Thyroid gland (tissue), 4 donors: ENCODE measurements around the gene AMN. TPM values are rescaled to one million over a fixed set of nuclear protein-coding genes. Genes with fewer than 3 reads are reported as not detected.
A peak's percentile ranks its signal among the peaks of the same experiment; 100 is the strongest.

Experiments used
- DNase-seq, 2 donors: peaks; one replicate each; pipeline ENCODE4 v3.0.0-alpha.2; 2019
- H3K27ac ChIP-seq, 3 donors: fragments of 200-600 bp; sonication (generic); 1 replicate in 2 of 3; 2 replicates in 1 of 3; pipeline ENCODE4 v1.5.1; 2016 to 2019; ENCODE audit warnings: mild to moderate bottlenecking in 1 of 3, moderate library complexity in 1 of 3
- H3K27me3 ChIP-seq: fragments of 200-600 bp; sonication (generic); one replicate; pipeline ENCODE4 v1.5.1; 2019
- H3K36me3 ChIP-seq, 2 donors: fragments of 200-600 bp; sonication (generic); one replicate each; pipeline ENCODE4 v1.5.1; 2016 to 2019
- H3K4me1 ChIP-seq, 2 donors: fragments of 200-600 bp; sonication (generic); one replicate each; pipeline ENCODE4 v1.5.1; 2017 to 2019
- H3K4me3 ChIP-seq, 3 donors: fragments of 200-600 bp; sonication (generic); replicated peaks in 1 of 3; 1 replicate in 2 of 3; 2 replicates in 1 of 3; pipeline ENCODE4 v1.5.1; 2016; ENCODE audit warnings: mild to moderate bottlenecking in 1 of 3
- H3K9me3 ChIP-seq: fragments of 200-600 bp; sonication (generic); one replicate; pipeline ENCODE4 v1.5.1; 2017
- CTCF ChIP-seq, 6 experiments: fragments of 200-600 bp in 3 of 6; fragments of 450-650 bp in 3 of 6; sonication (generic) in 3 of 6; IDR thresholded peaks; one replicate each; pipeline ENCODE4 v1.5.1; 2016 to 2019; ENCODE audit warnings: antibody characterized with exemption in 6 of 6, mild to moderate bottlenecking in 2 of 6, inconsistent platforms in 1 of 6, moderate library complexity in 1 of 6
- POLR2A ChIP-seq, 2 donors: fragments of 450-650 bp; IDR thresholded peaks; one replicate each; pipeline ENCODE4 v1.6.1; 2017; ENCODE audit warnings: antibody characterized with exemption in 2 of 2, mild to moderate bottlenecking in 2 of 2, moderate library complexity in 1 of 2
- WGBS, 2 donors: methylation state at CpG; one replicate each; pipeline ENCODE4 v1.1.5; 2017; 5-methylcytosine and 5-hydroxymethylcytosine counted together
- intact Hi-C: fragments of 100-400 bp; cut with DNase I; formaldehyde crosslinking; loops from one replicate; pipeline ENCODE4 v1.15.1; 2023
- total RNA-seq, 4 donors: library from RNA; depleted of rRNA; stranded (reverse); fragments of >200 nt; gene quantifications; one replicate each; pipeline ENCODE4 v1.2.3, GENCODE V29; 2016

The AMN gene
- total RNA-seq, 4 donors from 2014 or later: 1.3 to 18.8 (median 3.3) TPM

DNA sequence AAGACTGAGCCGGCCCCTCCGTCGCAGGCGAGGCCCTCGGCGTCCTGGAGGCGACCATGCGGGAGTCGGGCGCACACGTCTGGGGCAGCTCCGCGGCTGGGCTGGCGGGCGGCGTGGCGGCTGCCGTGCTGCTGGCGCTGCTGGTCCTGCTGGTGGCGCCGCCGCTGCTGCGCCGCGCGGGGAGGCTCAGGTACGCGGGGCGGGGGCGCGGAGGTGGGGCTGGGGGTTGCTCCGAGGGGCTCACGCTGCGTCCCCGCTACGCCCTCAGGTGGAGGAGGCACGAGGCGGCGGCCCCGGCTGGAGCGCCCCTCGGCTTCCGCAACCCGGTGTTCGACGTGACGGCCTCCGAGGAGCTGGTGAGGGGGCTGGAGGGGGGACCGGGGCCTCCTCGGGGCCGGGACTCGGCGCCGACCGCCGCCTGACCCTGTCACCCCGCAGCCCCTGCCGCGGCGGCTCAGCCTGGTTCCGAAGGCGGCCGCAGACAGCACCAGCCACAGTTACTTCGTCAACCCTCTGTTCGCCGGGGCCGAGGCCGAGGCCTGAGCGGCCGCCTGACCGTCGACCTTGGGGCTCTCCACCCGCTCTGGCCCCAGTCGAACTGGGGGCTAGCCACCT is 7.8 kb downstream of the AMN start:
- peaks cover 0 to 7% of the 10 kb centered on the region in 2 donors for H3K36me3 ChIP-seq
- peak overlapping the region in 1 of 3 donors; percentile 40 for H3K4me3 ChIP-seq
- 5 to 7% methylated on average over 4 to 5 of the region's 74 CpGs for WGBS, 2 donors
- H3K27ac ChIP-seq: no peak overlapping the region
- peak; percentile 26 to 27 for DNase-seq
- peaks cover 24 to 29% of the 10 kb centered on the region in 2 donors for H3K4me1 ChIP-seq
- TF ChIP-seq POLR2A (IDR thresholded peaks at IDR 0.05): no peak
- peak in 1 of 6 experiments; percentile 16 for TF ChIP-seq CTCF (IDR thresholded peaks at IDR 0.05)
- peaks cover 4% of the 10 kb centered on the region for H3K27me3 ChIP-seq
- no peaks in the 10 kb centered on the region for H3K9me3 ChIP-seq
- intact Hi-C loops: no loop called here

DNA sequence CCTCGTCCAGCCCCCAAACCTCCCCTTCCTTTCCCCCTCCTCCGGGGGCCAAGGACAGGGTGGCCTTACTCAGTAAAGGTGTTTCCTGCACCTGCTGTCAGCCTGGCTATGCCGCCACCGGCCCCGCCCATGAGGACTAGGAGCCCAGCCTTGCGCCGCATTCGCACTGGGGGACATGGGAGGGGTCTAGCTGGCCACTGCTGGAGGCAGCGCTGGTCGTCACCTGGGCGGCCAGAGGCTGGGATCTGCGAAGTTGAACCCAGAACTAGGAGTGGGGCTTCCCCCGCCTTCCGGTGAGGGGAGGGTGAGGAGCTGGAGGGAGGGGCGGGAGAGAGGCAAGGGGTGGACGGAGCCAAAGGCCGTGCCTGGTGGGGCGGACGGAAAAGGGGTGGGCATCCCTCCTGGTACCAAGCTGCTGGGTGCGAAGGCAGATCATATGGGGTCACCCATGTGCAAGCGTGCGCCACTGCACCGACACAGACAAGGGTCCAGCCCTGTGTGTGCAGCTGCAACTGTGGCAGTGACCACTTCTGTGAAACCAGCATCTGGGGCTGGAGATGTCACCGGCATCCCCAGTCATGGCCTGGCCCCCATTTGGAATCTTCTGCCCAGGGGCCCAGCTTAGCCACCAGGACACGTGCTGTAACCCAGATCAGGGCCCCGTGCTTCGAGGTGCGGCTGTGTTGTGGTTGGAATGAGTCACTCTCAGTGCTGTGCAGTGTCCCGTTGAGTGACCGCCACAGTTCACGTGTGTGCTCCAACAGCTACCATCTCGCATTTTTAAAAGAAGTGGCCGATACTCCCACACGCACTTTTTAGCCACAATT is 8.5 kb downstream of the AMN start:
- intact Hi-C loops: no loop called here
- H3K9me3 ChIP-seq: no peaks in the 10 kb centered on the region
- peaks cover 0 to 7% of the 10 kb centered on the region in 2 donors for H3K36me3 ChIP-seq
- DNase-seq: peak in 1 of 2 donors; percentile 30
- H3K27me3 ChIP-seq: peaks cover 4% of the 10 kb centered on the region
- no peak overlapping the region for H3K27ac ChIP-seq
- no peak overlapping the region for H3K4me3 ChIP-seq
- 66 to 79% methylated on average over 29 to 34 of the region's 34 CpGs for WGBS, 2 donors
- peaks cover 24 to 29% of the 10 kb centered on the region in 2 donors for H3K4me1 ChIP-seq
- no peak for TF ChIP-seq CTCF (IDR thresholded peaks at IDR 0.05)
- TF ChIP-seq POLR2A (IDR thresholded peaks at IDR 0.05): no peak

DNA sequence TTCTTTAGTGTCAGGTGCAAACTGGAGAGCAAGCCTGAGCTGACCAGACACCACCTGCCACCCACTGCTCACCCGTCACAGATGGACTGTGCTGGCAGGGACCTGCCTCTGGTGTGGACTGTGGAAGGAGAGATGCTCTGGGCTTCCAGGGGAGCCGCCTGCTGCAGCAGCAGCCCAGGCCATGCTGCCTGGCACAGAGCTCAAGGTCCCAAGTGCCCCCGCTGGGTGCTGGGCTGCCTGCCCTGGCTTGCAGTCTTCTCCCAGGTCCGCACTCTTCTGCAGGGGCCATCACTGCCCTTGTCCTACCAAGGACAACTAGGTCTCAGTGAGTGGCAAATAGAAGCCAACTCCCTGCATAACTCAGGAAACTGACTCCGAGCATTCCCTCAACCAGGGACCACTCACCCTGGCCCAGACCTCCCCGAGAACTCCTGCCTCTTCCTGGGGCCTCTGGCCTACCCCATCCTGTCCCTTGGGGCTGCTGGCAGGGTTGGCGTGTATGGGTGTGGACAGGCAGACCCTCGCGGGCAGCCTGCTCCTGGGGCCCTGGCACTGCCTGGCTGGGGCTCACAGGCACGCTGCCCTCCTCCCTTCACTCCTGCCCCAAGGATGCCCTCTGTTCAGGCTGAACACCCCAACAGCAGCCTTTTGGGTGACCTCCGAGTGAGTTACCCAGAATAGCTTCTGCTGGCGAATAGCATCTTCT is 9.3 kb downstream of the AMN start:
- peaks cover 4% of the 10 kb centered on the region for H3K27me3 ChIP-seq
- no peak for DNase-seq
- 96 to 100% methylated on average over 7 to 12 of the region's 12 CpGs for WGBS, 2 donors
- no peak overlapping the region for H3K4me3 ChIP-seq
- H3K9me3 ChIP-seq: no peaks in the 10 kb centered on the region
- peaks cover 24 to 29% of the 10 kb centered on the region in 2 donors for H3K4me1 ChIP-seq
- no peak overlapping the region for H3K27ac ChIP-seq
- TF ChIP-seq POLR2A (IDR thresholded peaks at IDR 0.05): no peak
- TF ChIP-seq CTCF (IDR thresholded peaks at IDR 0.05): no peak
- H3K36me3 ChIP-seq: peaks cover 0 to 7% of the 10 kb centered on the region in 2 donors
- intact Hi-C loops: no loop called here

DNA sequence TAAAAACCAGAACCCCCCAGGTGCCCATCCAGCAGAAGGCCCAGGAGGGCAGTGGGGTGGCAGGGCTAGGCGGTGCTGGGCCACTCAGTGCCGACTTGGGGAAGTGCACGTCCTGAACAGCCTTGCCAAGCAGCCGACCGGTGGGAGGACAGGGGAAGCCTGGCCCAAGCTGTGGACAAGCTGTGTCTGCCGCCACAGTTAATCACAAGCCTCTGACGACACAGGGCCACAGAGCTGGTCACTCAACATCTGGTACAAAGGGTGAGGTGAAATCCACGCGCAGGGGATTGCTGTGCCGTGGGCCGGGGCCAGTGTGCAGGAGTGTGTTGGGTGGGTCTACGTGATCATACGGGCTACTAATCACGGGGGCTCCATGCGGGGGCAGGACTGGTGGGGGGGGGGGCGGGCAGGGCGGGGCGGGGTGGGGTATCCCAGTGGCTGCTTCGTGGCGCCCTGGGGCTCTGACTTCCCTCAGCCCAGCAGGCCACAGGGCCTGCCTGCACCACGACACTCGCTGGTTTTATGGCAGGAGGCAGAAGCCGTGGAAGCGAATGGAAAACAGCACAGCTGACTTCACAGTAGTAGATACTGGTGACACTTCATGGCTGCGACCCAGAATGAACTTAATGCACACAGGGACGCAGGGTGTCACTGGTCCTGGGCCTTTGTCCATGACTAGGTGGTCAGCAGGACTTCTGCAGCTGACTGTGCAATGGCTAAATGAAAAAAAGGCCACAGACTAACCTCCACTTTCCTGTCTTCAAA is 10.2 kb downstream of the AMN start:
- WGBS, 2 donors: 93 to 94% methylated on average over 9 to 17 of the region's 26 CpGs
- H3K4me3 ChIP-seq: no peak overlapping the region
- no peak overlapping the region for H3K27ac ChIP-seq
- peaks cover 2 to 12% of the 10 kb centered on the region in 2 donors for H3K36me3 ChIP-seq
- intact Hi-C loops: no loop called here
- peaks cover 24 to 29% of the 10 kb centered on the region in 2 donors for H3K4me1 ChIP-seq
- DNase-seq: no peak
- H3K9me3 ChIP-seq: no peaks in the 10 kb centered on the region
- TF ChIP-seq POLR2A (IDR thresholded peaks at IDR 0.05): no peak
- no peak for TF ChIP-seq CTCF (IDR thresholded peaks at IDR 0.05)
- peaks cover 4% of the 10 kb centered on the region for H3K27me3 ChIP-seq
